ENCODE data around the gene ABI3BP.

The ABI3BP gene

GRCh38 chr3:101010296-101010695 is 17.1 kb upstream of the ABI3BP start:
- Histone ChIP-seq H3K27ac (ENCODE audit: low read depth, low read length) (no peak overlapping the region), H3K4me3 (ENCODE audit: insufficient read depth, low read length, poor library complexity, severe bottlenecking) (no peak overlapping the region), H3F3A (ENCODE audit: insufficient read depth) (no peaks in the 10 kb centered on the region), H3K79me2 (ENCODE audit: insufficient read depth, low read length) (no peaks in the 10 kb centered on the region), H3K9me2 (replicated peaks; ENCODE audit: insufficient read depth, low read length) (no peaks in the 10 kb centered on the region), H3K9me3 (ENCODE audit: insufficient read depth, low read length) (no peaks in the 10 kb centered on the region), H3K9ac (ENCODE audit: low read length) (no peak overlapping the region), H4K20me1 (ENCODE audit: low read depth, low read length) (no peaks in the 10 kb centered on the region), H3K4me2 (ENCODE audit: low read depth, low read length, poor library complexity, severe bottlenecking) (no peak overlapping the region), H3K27me3 (ENCODE audit: low read length) (no peaks in the 10 kb centered on the region), H3K36me3 (ENCODE audit: low read length) (no peaks in the 10 kb centered on the region), H2AFZ (ENCODE audit: low read depth, low read length, severe bottlenecking) (no peak overlapping the region)
- no peak for TF ChIP-seq EZH2phosphoT487 (conservative IDR thresholded peaks at IDR 0.05; ENCODE audit: low read length)
- no peak for TF ChIP-seq CTCF (IDR thresholded peaks at IDR 0.05; ENCODE audit: insufficient read depth, low read length, poor library complexity, severe bottlenecking)

GRCh38 chr3:101009386-101009785 is 16.2 kb upstream of the ABI3BP start:
- Histone ChIP-seq H3K9me2 (replicated peaks; ENCODE audit: insufficient read depth, low read length) (no peaks in the 10 kb centered on the region), H3K4me3 (ENCODE audit: insufficient read depth, low read length, poor library complexity, severe bottlenecking) (no peak overlapping the region), H4K20me1 (ENCODE audit: low read depth, low read length) (no peaks in the 10 kb centered on the region), H3K9me3 (ENCODE audit: insufficient read depth, low read length) (no peaks in the 10 kb centered on the region), H3K27me3 (ENCODE audit: low read length) (no peaks in the 10 kb centered on the region), H3K36me3 (ENCODE audit: low read length) (no peaks in the 10 kb centered on the region), H3K79me2 (ENCODE audit: insufficient read depth, low read length) (no peaks in the 10 kb centered on the region), H3K4me2 (ENCODE audit: low read depth, low read length, poor library complexity, severe bottlenecking) (no peak overlapping the region), H3F3A (ENCODE audit: insufficient read depth) (no peaks in the 10 kb centered on the region), H3K9ac (ENCODE audit: low read length) (no peak overlapping the region), H2AFZ (ENCODE audit: low read depth, low read length, severe bottlenecking) (no peak overlapping the region), H3K27ac (ENCODE audit: low read depth, low read length) (no peak overlapping the region)
- TF ChIP-seq EZH2phosphoT487 (conservative IDR thresholded peaks at IDR 0.05; ENCODE audit: low read length) (no peak), CTCF (IDR thresholded peaks at IDR 0.05; ENCODE audit: insufficient read depth, low read length, poor library complexity, severe bottlenecking) (no peak)

- no peak overlapping the region for H2AFZ ChIP-seq (ENCODE audit: low read depth, low read length, severe bottlenecking)
- no peak overlapping the region for H3K4me3 ChIP-seq (ENCODE audit: insufficient read depth, low read length, poor library complexity, severe bottlenecking)
- no peaks in the 10 kb centered on the region for H3K27me3 ChIP-seq (ENCODE audit: low read length)
- H3F3A ChIP-seq (ENCODE audit: insufficient read depth) = no peaks in the 10 kb centered on the region
- no peaks in the 10 kb centered on the region for H3K36me3 ChIP-seq (ENCODE audit: low read length)
- no peaks in the 10 kb centered on the region for H4K20me1 ChIP-seq (ENCODE audit: low read depth, low read length)
- H3K4me2 ChIP-seq (ENCODE audit: low read depth, low read length, poor library complexity, severe bottlenecking) = no peak overlapping the region
- H3K27ac ChIP-seq (ENCODE audit: low read depth, low read length) = no peak overlapping the region
- no peak for TF ChIP-seq EZH2phosphoT487 (conservative IDR thresholded peaks at IDR 0.05; ENCODE audit: low read length)
- TF ChIP-seq CTCF (IDR thresholded peaks at IDR 0.05; ENCODE audit: insufficient read depth, low read length, poor library complexity, severe bottlenecking) = no peak
- no peaks in the 10 kb centered on the region for H3K9me2 ChIP-seq (replicated peaks; ENCODE audit: insufficient read depth, low read length)
- no peaks in the 10 kb centered on the region for H3K79me2 ChIP-seq (ENCODE audit: insufficient read depth, low read length)
- no peaks in the 10 kb centered on the region for H3K9me3 ChIP-seq (ENCODE audit: insufficient read depth, low read length)
- no peak overlapping the region for H3K9ac ChIP-seq (ENCODE audit: low read length)
Observed at GRCh38 chr3:100999160-100999559, 5.9 kb upstream of the ABI3BP start.

Data from SU-DHL-6 (cell line).